Measurements from ENCODE around the gene RCOR1.

- TF ChIP-seq CTCF (IDR thresholded peaks at IDR 0.05 in 8 of 11, conservative IDR thresholded peaks at IDR 0.05 in 3 of 11), result no peak
- no peak for TF ChIP-seq POLR2A (IDR thresholded peaks at IDR 0.05)
These were observed 37.4 kb downstream of the RCOR1 start for GRCh38 chr14:102629808-102630350.
